Thyroid gland (tissue), 4 donors: ENCODE data around the gene KCNQ1. TPM values are rescaled to one million over a fixed set of nuclear protein-coding genes. Genes with fewer than 3 reads are reported as not detected.

ENCODE experiments used
- DNase-seq, 2 donors: peaks; one replicate each; pipeline ENCODE4 v3.0.0-alpha.2; 2019
- H3K27ac ChIP-seq, 3 donors: fragments of 200-600 bp; sonication (generic); 1 replicate in 2 of 3; 2 replicates in 1 of 3; pipeline ENCODE4 v1.5.1; 2016 to 2019; ENCODE audit warnings: mild to moderate bottlenecking in 1 of 3, moderate library complexity in 1 of 3
- H3K27me3 ChIP-seq: fragments of 200-600 bp; sonication (generic); one replicate; pipeline ENCODE4 v1.5.1; 2019
- H3K36me3 ChIP-seq, 2 donors: fragments of 200-600 bp; sonication (generic); one replicate each; pipeline ENCODE4 v1.5.1; 2016 to 2019
- H3K4me1 ChIP-seq, 2 donors: fragments of 200-600 bp; sonication (generic); one replicate each; pipeline ENCODE4 v1.5.1; 2017 to 2019
- H3K4me3 ChIP-seq, 3 donors: fragments of 200-600 bp; sonication (generic); replicated peaks in 1 of 3; 1 replicate in 2 of 3; 2 replicates in 1 of 3; pipeline ENCODE4 v1.5.1; 2016; ENCODE audit warnings: mild to moderate bottlenecking in 1 of 3
- H3K9me3 ChIP-seq: fragments of 200-600 bp; sonication (generic); one replicate; pipeline ENCODE4 v1.5.1; 2017
- POLR2A ChIP-seq, 2 donors: fragments of 450-650 bp; IDR thresholded peaks; one replicate each; pipeline ENCODE4 v1.6.1; 2017; ENCODE audit warnings: antibody characterized with exemption in 2 of 2, mild to moderate bottlenecking in 2 of 2, moderate library complexity in 1 of 2
- WGBS, 2 donors: methylation state at CpG; one replicate each; pipeline ENCODE4 v1.1.5; 2017; 5-methylcytosine and 5-hydroxymethylcytosine counted together
- intact Hi-C: fragments of 100-400 bp; cut with DNase I; formaldehyde crosslinking; loops from one replicate; pipeline ENCODE4 v1.15.1; 2023
- total RNA-seq, 4 donors: library from RNA; depleted of rRNA; stranded (reverse); fragments of >200 nt; gene quantifications; one replicate each; pipeline ENCODE4 v1.2.3, GENCODE V29; 2016
- TF ChIP-seq, protein P1 (sequence below), 6 experiments: fragments of 200-600 bp in 3 of 6; fragments of 450-650 bp in 3 of 6; sonication (generic) in 3 of 6; IDR thresholded peaks; one replicate each; pipeline ENCODE4 v1.5.1; 2016 to 2019; ENCODE audit warnings: antibody characterized with exemption in 6 of 6, mild to moderate bottlenecking in 2 of 6, inconsistent platforms in 1 of 6, moderate library complexity in 1 of 6

KCNQ1 gene
- total RNA-seq, 4 donors from 2014 or later: 51.3 to 103 (median 97.8) TPM

DNA sequence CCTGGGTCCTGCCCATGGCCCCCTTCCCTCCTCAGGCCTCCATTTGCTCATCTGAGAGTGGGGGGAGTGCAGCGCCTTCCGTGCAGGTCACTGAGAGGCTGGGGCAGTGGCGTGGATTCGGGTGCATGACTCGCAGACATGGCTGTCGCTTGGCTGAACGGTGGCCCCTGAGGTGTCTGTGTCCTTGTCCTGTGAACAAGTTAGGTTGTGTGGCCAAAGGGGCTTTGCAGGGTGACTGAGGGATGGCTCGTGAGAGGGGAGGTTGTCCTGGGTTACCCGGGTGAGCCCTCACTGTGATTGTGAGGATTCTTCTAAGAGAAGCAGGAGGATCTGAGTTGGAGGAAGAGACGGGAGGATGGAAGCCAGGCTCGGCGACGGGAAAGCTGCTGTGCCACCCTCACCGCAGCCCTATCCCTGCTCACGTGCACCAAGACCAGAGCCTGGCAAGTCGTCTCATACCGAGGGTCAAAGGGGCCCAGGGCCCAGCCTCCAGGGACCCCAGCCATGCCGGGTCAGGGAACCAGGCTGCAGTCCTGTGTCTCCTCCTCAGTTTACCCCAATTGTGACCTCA lies 79.1 kb downstream of the KCNQ1 start:
- no peak for TF ChIP-seq POLR2A (IDR thresholded peaks at IDR 0.05)
- TF ChIP-seq, protein P1, sequence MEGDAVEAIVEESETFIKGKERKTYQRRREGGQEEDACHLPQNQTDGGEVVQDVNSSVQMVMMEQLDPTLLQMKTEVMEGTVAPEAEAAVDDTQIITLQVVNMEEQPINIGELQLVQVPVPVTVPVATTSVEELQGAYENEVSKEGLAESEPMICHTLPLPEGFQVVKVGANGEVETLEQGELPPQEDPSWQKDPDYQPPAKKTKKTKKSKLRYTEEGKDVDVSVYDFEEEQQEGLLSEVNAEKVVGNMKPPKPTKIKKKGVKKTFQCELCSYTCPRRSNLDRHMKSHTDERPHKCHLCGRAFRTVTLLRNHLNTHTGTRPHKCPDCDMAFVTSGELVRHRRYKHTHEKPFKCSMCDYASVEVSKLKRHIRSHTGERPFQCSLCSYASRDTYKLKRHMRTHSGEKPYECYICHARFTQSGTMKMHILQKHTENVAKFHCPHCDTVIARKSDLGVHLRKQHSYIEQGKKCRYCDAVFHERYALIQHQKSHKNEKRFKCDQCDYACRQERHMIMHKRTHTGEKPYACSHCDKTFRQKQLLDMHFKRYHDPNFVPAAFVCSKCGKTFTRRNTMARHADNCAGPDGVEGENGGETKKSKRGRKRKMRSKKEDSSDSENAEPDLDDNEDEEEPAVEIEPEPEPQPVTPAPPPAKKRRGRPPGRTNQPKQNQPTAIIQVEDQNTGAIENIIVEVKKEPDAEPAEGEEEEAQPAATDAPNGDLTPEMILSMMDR (IDR thresholded peaks at IDR 0.05): no peak
- Histone ChIP-seq H3K27me3 (no peaks in the 10 kb centered on the region), H3K4me1 (peaks cover 63 to 82% of the 10 kb centered on the region in 2 donors), H3K9me3 (no peaks in the 10 kb centered on the region), H3K36me3 (no peaks in the 10 kb centered on the region), H3K27ac (peak overlapping the region in 2 of 3 donors; percentile 83 to 93), H3K4me3 (no peak overlapping the region)
- 85 to 90% methylated on average over 17 to 18 of the region's 18 CpGs for WGBS, 2 donors
- intact Hi-C loops: loop anchor here (10.0 kb wide), 1 partner anchor 319 kb away; no protein-coding TSS in a partner anchor
- DNase-seq: peak; percentile 1 to 6

- TF ChIP-seq POLR2A (IDR thresholded peaks at IDR 0.05): no peak
- TF ChIP-seq, protein P1 (IDR thresholded peaks at IDR 0.05): no peak
- intact Hi-C loops: loop anchor here (5.0 to 10.0 kb wide), 2 partner anchors 222 to 320 kb away; partner anchors contain the start of genes C11orf21 and TSPAN32
Measured at GRCh38 chr11:2524446-2525165, 79.8 kb downstream of the KCNQ1 start.

DNA sequence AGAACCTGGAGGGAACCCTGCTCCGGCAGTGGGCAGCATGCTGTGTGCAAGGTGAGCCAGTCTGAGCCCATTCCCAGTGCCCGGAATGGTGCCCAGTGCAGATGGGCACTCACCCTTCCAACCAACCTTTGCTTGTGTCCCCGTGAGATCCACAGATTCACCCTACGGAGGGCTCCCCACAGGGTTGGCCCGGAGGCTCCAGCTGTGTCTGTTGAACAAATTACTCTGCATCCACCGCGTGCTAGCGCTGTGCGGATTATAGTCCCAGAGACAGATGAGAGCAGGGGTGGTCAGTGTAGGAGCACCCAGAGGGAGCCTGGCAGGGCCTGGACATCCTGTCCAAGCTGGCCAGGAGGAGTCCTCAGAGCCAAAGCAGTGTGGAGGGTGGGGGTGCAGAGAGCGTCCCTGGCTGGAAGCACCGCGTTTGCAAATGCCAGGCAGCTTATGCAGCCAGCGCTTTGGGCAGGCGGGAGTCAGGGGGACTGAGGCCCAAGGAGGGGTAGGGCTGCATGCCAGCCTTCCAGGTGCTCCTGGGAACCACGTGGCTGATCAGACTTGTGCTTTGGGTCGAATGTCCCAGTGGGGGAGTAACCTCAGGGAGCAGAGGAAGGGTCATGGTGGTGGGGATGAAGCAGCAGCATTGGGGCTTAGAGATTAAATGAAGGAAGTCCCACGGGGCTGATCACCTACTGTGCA lies 80.5 kb downstream of the KCNQ1 start:
- Histone ChIP-seq H3K4me1 (peaks cover 61 to 80% of the 10 kb centered on the region in 2 donors), H3K4me3 (no peak overlapping the region), H3K27ac (peak overlapping the region; percentile 83 to 96 (median 93)), H3K9me3 (no peaks in the 10 kb centered on the region), H3K27me3 (no peaks in the 10 kb centered on the region), H3K36me3 (no peaks in the 10 kb centered on the region)
- 48 to 63% methylated on average over 12 to 13 of the region's 17 CpGs for WGBS, 2 donors
- no peak for TF ChIP-seq POLR2A (IDR thresholded peaks at IDR 0.05)
- TF ChIP-seq, protein P1 (IDR thresholded peaks at IDR 0.05): peak in 1 of 6 experiments; percentile 5
- intact Hi-C loops: loop anchor here (5.0 to 10.0 kb wide), 2 partner anchors 223 to 321 kb away; partner anchors contain the start of genes C11orf21 and TSPAN32
- peak; percentile 89 to 90 for DNase-seq

More at GRCh38 chr11:2524446-2525165, 79.8 kb downstream of the KCNQ1 start:
- Histone ChIP-seq H3K4me1 (peaks cover 63 to 82% of the 10 kb centered on the region in 2 donors), H3K27me3 (no peaks in the 10 kb centered on the region), H3K36me3 (no peaks in the 10 kb centered on the region), H3K4me3 (no peak overlapping the region), H3K27ac (peak overlapping the region; percentile 83 to 96 (median 93)), H3K9me3 (no peaks in the 10 kb centered on the region)
- WGBS, 2 donors: 30 to 47% methylated on average over 7 to 11 of the region's 15 CpGs
- peak; percentile 22 to 38 for DNase-seq

DNA sequence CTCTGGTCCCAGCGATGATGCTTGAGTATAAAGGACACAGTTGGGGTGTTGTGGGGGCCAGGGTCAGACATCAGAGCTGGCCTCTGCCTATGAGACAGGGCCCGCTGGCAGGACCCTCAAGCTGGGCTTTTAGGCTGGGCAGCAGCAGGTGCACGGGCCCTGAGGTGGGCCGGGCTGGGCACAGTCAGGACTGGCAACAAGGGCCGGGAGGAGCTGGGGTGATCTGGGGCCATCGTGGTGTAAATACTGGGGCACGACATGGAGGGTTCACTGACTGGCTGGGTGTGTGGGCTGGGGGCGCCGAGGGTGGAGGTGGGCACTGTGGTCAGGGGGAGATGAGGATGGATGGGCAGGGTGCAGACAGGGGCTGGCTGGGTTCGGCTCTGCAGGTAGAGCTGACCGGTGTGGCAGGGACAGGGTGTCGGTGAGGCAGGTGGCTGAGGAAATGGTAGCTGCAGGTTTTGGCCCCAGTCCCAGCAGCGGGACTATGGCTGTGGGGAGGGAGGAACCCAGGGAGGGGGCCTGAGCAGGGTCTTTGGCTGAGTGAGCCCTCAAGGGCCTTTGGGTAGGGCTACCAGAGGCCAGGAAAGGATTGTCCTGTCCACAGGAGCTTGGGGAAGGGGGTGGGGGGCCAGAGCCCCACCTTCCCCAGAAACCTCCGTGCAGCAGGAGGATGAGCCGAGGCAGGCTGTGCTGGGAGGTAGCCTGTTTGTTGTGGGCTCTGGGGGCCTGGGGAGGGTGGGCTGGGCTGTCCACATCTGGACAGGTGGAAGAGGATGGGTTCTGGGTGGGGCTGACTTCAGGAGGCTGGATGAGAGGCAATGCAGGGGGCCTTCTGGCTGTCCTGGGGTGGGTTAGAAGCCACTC lies 81.4 kb downstream of the KCNQ1 start:
- Histone ChIP-seq H3K27me3 (no peaks in the 10 kb centered on the region), H3K27ac (peak overlapping the region; percentile 83 to 96 (median 93)), H3K4me1 (peaks cover 52 to 71% of the 10 kb centered on the region in 2 donors), H3K4me3 (peak overlapping the region in 2 of 3 donors; percentile 3 to 9), H3K36me3 (no peaks in the 10 kb centered on the region), H3K9me3 (no peaks in the 10 kb centered on the region)
- DNase-seq: peak; percentile 94
- intact Hi-C loops: loop anchor here (5.0 to 10.0 kb wide), 2 partner anchors 224 to 321 kb away; partner anchors contain the start of genes C11orf21 and TSPAN32
- WGBS, 2 donors: 42 to 49% methylated on average over 11 to 14 of the region's 15 CpGs
- peak in 1 of 2 donors; percentile 31 for TF ChIP-seq POLR2A (IDR thresholded peaks at IDR 0.05)
- TF ChIP-seq, protein P1 (IDR thresholded peaks at IDR 0.05): no peak
